ENCODE data around the gene HECTD4.

The HECTD4 gene

GRCh38 chr12:112153893-112154219 is 228.4 kb downstream of the HECTD4 start:
- Histone ChIP-seq H3K27ac (ENCODE audit: low read depth, low read length, poor library complexity, severe bottlenecking) (no peak overlapping the region), H3K9me3 (ENCODE audit: low read length) (no peaks in the 10 kb centered on the region), H3K79me2 (ENCODE audit: insufficient read depth, low read length) (no peaks in the 10 kb centered on the region), H2AFZ (ENCODE audit: low read length) (no peak overlapping the region), H3K4me1 (ENCODE audit: insufficient read depth, low read length, severe bottlenecking) (no peaks in the 10 kb centered on the region), H3K4me3 (ENCODE audit: low read depth, low read length, poor library complexity, severe bottlenecking) (no peak overlapping the region), H3K27me3 (ENCODE audit: insufficient read depth, low read length) (no peaks in the 10 kb centered on the region), H3K4me2 (ENCODE audit: low read length) (no peak overlapping the region), H3K36me3 (ENCODE audit: insufficient read depth, low read length) (peaks cover 55% of the 10 kb centered on the region), H3K9me2 (ENCODE audit: low read depth, low read length) (no peaks in the 10 kb centered on the region), H3K9ac (ENCODE audit: low read length) (no peak overlapping the region), H4K20me1 (ENCODE audit: insufficient read depth, low read length) (no peaks in the 10 kb centered on the region), H3F3A (ENCODE audit: insufficient read depth, low read length) (no peaks in the 10 kb centered on the region)
- TF ChIP-seq CTCF (IDR thresholded peaks at IDR 0.05; ENCODE audit: low read length) (no peak), EZH2 (IDR thresholded peaks at IDR 0.05; ENCODE audit: borderline replicate concordance, low read length) (no peak)

GRCh38 chr12:112153181-112153892 is 228.9 kb downstream of the HECTD4 start:
- no peaks in the 10 kb centered on the region for H3K9me2 ChIP-seq (ENCODE audit: low read depth, low read length)
- no peak overlapping the region for H3K4me2 ChIP-seq (ENCODE audit: low read length)
- H3K27me3 ChIP-seq (ENCODE audit: insufficient read depth, low read length) = no peaks in the 10 kb centered on the region
- H3K4me3 ChIP-seq (ENCODE audit: low read depth, low read length, poor library complexity, severe bottlenecking) = no peak overlapping the region
- no peak overlapping the region for H3K27ac ChIP-seq (ENCODE audit: low read depth, low read length, poor library complexity, severe bottlenecking)
- H3K36me3 ChIP-seq (ENCODE audit: insufficient read depth, low read length) = peaks cover 55% of the 10 kb centered on the region
- no peaks in the 10 kb centered on the region for H3K9me3 ChIP-seq (ENCODE audit: low read length)
- H2AFZ ChIP-seq (ENCODE audit: low read length) = no peak overlapping the region
- H3K4me1 ChIP-seq (ENCODE audit: insufficient read depth, low read length, severe bottlenecking) = no peaks in the 10 kb centered on the region
- no peaks in the 10 kb centered on the region for H4K20me1 ChIP-seq (ENCODE audit: insufficient read depth, low read length)
- TF ChIP-seq EZH2 (IDR thresholded peaks at IDR 0.05; ENCODE audit: borderline replicate concordance, low read length) (no peak), CTCF (IDR thresholded peaks at IDR 0.05; ENCODE audit: low read length) (no peak)
- no peaks in the 10 kb centered on the region for H3K79me2 ChIP-seq (ENCODE audit: insufficient read depth, low read length)
- no peak overlapping the region for H3K9ac ChIP-seq (ENCODE audit: low read length)
- no peaks in the 10 kb centered on the region for H3F3A ChIP-seq (ENCODE audit: insufficient read depth, low read length)

- H3F3A ChIP-seq (ENCODE audit: insufficient read depth, low read length) = no peaks in the 10 kb centered on the region
- no peaks in the 10 kb centered on the region for H3K4me1 ChIP-seq (ENCODE audit: insufficient read depth, low read length, severe bottlenecking)
- no peak overlapping the region for H2AFZ ChIP-seq (ENCODE audit: low read length)
- H3K9ac ChIP-seq (ENCODE audit: low read length) = no peak overlapping the region
- no peak for TF ChIP-seq EZH2 (IDR thresholded peaks at IDR 0.05; ENCODE audit: borderline replicate concordance, low read length)
- no peak for TF ChIP-seq CTCF (IDR thresholded peaks at IDR 0.05; ENCODE audit: low read length)
- no peak overlapping the region for H3K27ac ChIP-seq (ENCODE audit: low read depth, low read length, poor library complexity, severe bottlenecking)
- no peak overlapping the region for H3K4me2 ChIP-seq (ENCODE audit: low read length)
- no peaks in the 10 kb centered on the region for H3K27me3 ChIP-seq (ENCODE audit: insufficient read depth, low read length)
- no peaks in the 10 kb centered on the region for H3K79me2 ChIP-seq (ENCODE audit: insufficient read depth, low read length)
- peaks cover 55% of the 10 kb centered on the region for H3K36me3 ChIP-seq (ENCODE audit: insufficient read depth, low read length)
- H3K9me3 ChIP-seq (ENCODE audit: low read length) = no peaks in the 10 kb centered on the region
- no peaks in the 10 kb centered on the region for H4K20me1 ChIP-seq (ENCODE audit: insufficient read depth, low read length)
- no peak overlapping the region for H3K4me3 ChIP-seq (ENCODE audit: low read depth, low read length, poor library complexity, severe bottlenecking)
- H3K9me2 ChIP-seq (ENCODE audit: low read depth, low read length) = no peaks in the 10 kb centered on the region
Observed at GRCh38 chr12:112151766-112152541, 230.3 kb downstream of the HECTD4 start.
